Hepatocyte (in vitro differentiated cells): ENCODE data around the gene MAGI1. TPM values are rescaled to one million over a fixed set of nuclear protein-coding genes. Genes with fewer than 3 reads are reported as not detected.

Experiments
- DNase-seq: peaks from one replicate; pipeline ENCODE4 v3.0.0-alpha.2; 2016; ENCODE audit warnings: low spot score
- H2AFZ ChIP-seq: fragments of 200-600 bp; sonication (generic); 2 replicates; pipeline ENCODE4 v1.6.0; 2016; ENCODE audit warnings: antibody characterized with exemption, mild to moderate bottlenecking
- H3K27ac ChIP-seq: fragments of 200-600 bp; sonication (generic); 2 replicates; pipeline ENCODE4 v1.5.1; 2016; ENCODE audit warnings: mild to moderate bottlenecking
- H3K27me3 ChIP-seq: fragments of 200-600 bp; sonication (generic); 2 replicates; pipeline ENCODE4 v1.6.1; 2016
- H3K36me3 ChIP-seq: fragments of 200-600 bp; sonication (generic); replicated peaks from 2 replicates; pipeline ENCODE4 v1.5.1; 2016; ENCODE audit warnings: low read depth; ENCODE audit not compliant: insufficient read depth
- H3K4me1 ChIP-seq: fragments of 200-600 bp; sonication (generic); 2 replicates; pipeline ENCODE4 v1.5.1; 2016; ENCODE audit warnings: mild to moderate bottlenecking, moderate library complexity; ENCODE audit not compliant: insufficient read depth
- H3K4me2 ChIP-seq: fragments of 200-600 bp; sonication (generic); 2 replicates; pipeline ENCODE4 v1.6.0; 2016
- H3K4me3 ChIP-seq: fragments of 200-600 bp; sonication (generic); 2 replicates; pipeline ENCODE4 v1.5.1; 2016; ENCODE audit warnings: mild to moderate bottlenecking
- H3K79me2 ChIP-seq: fragments of 200-600 bp; sonication (generic); 2 replicates; pipeline ENCODE4 v1.6.0; 2017; ENCODE audit warnings: mild to moderate bottlenecking
- H3K9me2 ChIP-seq: fragments of 200-600 bp; sonication (generic); replicated peaks from 2 replicates; pipeline ENCODE4 v1.6.0; 2017; ENCODE audit warnings: mild to moderate bottlenecking; ENCODE audit not compliant: insufficient read depth
- H3K9me3 ChIP-seq: fragments of 200-600 bp; sonication (generic); 2 replicates; pipeline ENCODE4 v1.5.1; 2016; ENCODE audit warnings: low read depth, mild to moderate bottlenecking
- H4K20me1 ChIP-seq: fragments of 200-600 bp; sonication (generic); 2 replicates; pipeline ENCODE4 v1.6.0; 2016; ENCODE audit warnings: mild to moderate bottlenecking; ENCODE audit not compliant: insufficient read depth, poor library complexity, severe bottlenecking
- CTCF ChIP-seq: fragments of 200-600 bp; sonication (generic); IDR thresholded peaks from 2 replicates; pipeline ENCODE4 v1.5.1; 2016; ENCODE audit warnings: antibody characterized with exemption, mild to moderate bottlenecking; ENCODE audit not compliant: poor library complexity
- EZH2 ChIP-seq: fragments of 200-600 bp; sonication (generic); IDR thresholded peaks from 2 replicates; pipeline ENCODE4 v1.6.1; 2016; ENCODE audit warnings: antibody characterized with exemption, mild to moderate bottlenecking, borderline replicate concordance
- EZH2phosphoT487 ChIP-seq: fragments of 200-600 bp; sonication (generic); IDR thresholded peaks from one replicate; pipeline ENCODE4 v1.6.1; 2018; ENCODE audit warnings: antibody characterized with exemption, mild to moderate bottlenecking, low read depth, moderate library complexity; ENCODE audit not compliant: unreplicated experiment, severe bottlenecking
- WGBS: methylation state at CpG from one replicate; pipeline ENCODE4 v1.1.6; 2016; ENCODE audit warnings: low lambda C conversion rate; ENCODE audit errors: missing lambda C conversion rate; 5-methylcytosine and 5-hydroxymethylcytosine counted together
- polyA plus RNA-seq: library from polyadenylated mRNA; unstranded; fragments of >200 nt; fragmentation: Nextera tagmentation; extraction: Ambion mirVana; gene quantifications from 2 replicates; pipeline ENCODE4 v1.2.1, GENCODE V29; 2016
- total RNA-seq: library from RNA; depleted of rRNA; stranded (reverse); fragments of >200 nt; gene quantifications from 2 replicates; pipeline ENCODE4 v1.2.3, GENCODE V29; 2014

The MAGI1 gene
- total and polyA plus RNA-seq, 2 experiments from 2014 or later = 26.2 to 43.5 TPM

GRCh38 chr3:65396078-65396477 lies 642.6 kb downstream of the MAGI1 start:
- TF ChIP-seq EZH2phosphoT487 = no peak
- TF ChIP-seq EZH2 = no peak
- no peak for TF ChIP-seq CTCF

GRCh38 chr3:65391068-65391467 lies 647.6 kb downstream of the MAGI1 start:
- H3K27me3 ChIP-seq = no peaks in the 10 kb centered on the region
- no peaks in the 10 kb centered on the region for H3K79me2 ChIP-seq
- no peak overlapping the region for H3K4me2 ChIP-seq
- H4K20me1 ChIP-seq = no peaks in the 10 kb centered on the region
- H3K36me3 ChIP-seq = no peaks in the 10 kb centered on the region
- no peak overlapping the region for H3K27ac ChIP-seq
- TF ChIP-seq CTCF = no peak
- no peak for TF ChIP-seq EZH2phosphoT487
- TF ChIP-seq EZH2 = no peak
- 84% methylated on average over 5 of the region's 5 CpGs for WGBS
- H3K4me3 ChIP-seq = no peak overlapping the region
- H3K9me3 ChIP-seq = no peaks in the 10 kb centered on the region
- H2AFZ ChIP-seq = no peak overlapping the region
- no peak for DNase-seq
- no peaks in the 10 kb centered on the region for H3K9me2 ChIP-seq
- no peaks in the 10 kb centered on the region for H3K4me1 ChIP-seq

More at GRCh38 chr3:65396078-65396477, 642.6 kb downstream of the MAGI1 start:
- H3K27ac ChIP-seq = no peak overlapping the region
- H4K20me1 ChIP-seq = no peaks in the 10 kb centered on the region
- H3K4me3 ChIP-seq = no peak overlapping the region
- H3K4me2 ChIP-seq = no peak overlapping the region
- no peaks in the 10 kb centered on the region for H3K4me1 ChIP-seq
- H3K36me3 ChIP-seq = no peaks in the 10 kb centered on the region
- no peak for DNase-seq
- no peak overlapping the region for H2AFZ ChIP-seq
- no peaks in the 10 kb centered on the region for H3K9me2 ChIP-seq
- H3K27me3 ChIP-seq = no peaks in the 10 kb centered on the region
- H3K9me3 ChIP-seq = no peaks in the 10 kb centered on the region
- H3K79me2 ChIP-seq = no peaks in the 10 kb centered on the region

GRCh38 chr3:65385805-65386204 lies 652.9 kb downstream of the MAGI1 start:
- no peaks in the 10 kb centered on the region for H3K9me2 ChIP-seq
- no peak overlapping the region for H3K4me2 ChIP-seq
- H3K36me3 ChIP-seq = no peaks in the 10 kb centered on the region
- H3K4me1 ChIP-seq = no peaks in the 10 kb centered on the region
- H3K9me3 ChIP-seq = no peaks in the 10 kb centered on the region
- DNase-seq = no peak
- TF ChIP-seq CTCF (no peak), EZH2 (no peak), EZH2phosphoT487 (no peak)
- H2AFZ ChIP-seq = no peak overlapping the region
- no peaks in the 10 kb centered on the region for H3K27me3 ChIP-seq
- H3K79me2 ChIP-seq = no peaks in the 10 kb centered on the region
- WGBS = 92% methylated on average over 4 of the region's 4 CpGs
- H3K27ac ChIP-seq = no peak overlapping the region
- no peaks in the 10 kb centered on the region for H4K20me1 ChIP-seq
- H3K4me3 ChIP-seq = no peak overlapping the region

- H4K20me1 ChIP-seq = no peaks in the 10 kb centered on the region
- no peaks in the 10 kb centered on the region for H3K9me3 ChIP-seq
- no peaks in the 10 kb centered on the region for H3K36me3 ChIP-seq
- H3K4me3 ChIP-seq = no peak overlapping the region
- H3K27me3 ChIP-seq = no peaks in the 10 kb centered on the region
- H3K27ac ChIP-seq = no peak overlapping the region
- no peak for DNase-seq
- TF ChIP-seq EZH2 (no peak), EZH2phosphoT487 (no peak), CTCF (no peak)
- H3K9me2 ChIP-seq = no peaks in the 10 kb centered on the region
- no peak overlapping the region for H2AFZ ChIP-seq
- no peak overlapping the region for H3K4me2 ChIP-seq
- WGBS = 88% methylated on average over 10 of the region's 10 CpGs
- H3K79me2 ChIP-seq = no peaks in the 10 kb centered on the region
- H3K4me1 ChIP-seq = no peaks in the 10 kb centered on the region
Observed at GRCh38 chr3:65381496-65382010, 657.2 kb downstream of the MAGI1 start.
